HepG2 (cell line): Measurements from ENCODE around the gene NCBP2. TPM values are rescaled to one million over a fixed set of nuclear protein-coding genes. Genes with fewer than 3 reads are reported as not detected.
A peak's percentile ranks its signal among the peaks of the same experiment; 100 is the strongest.

Source experiments
- ASH2L ChIP-seq: fragments of 300-600, 200-600 bp; sonication (generic); IDR thresholded peaks from 2 replicates; pipeline ENCODE4 v1.7.0; 2017; ENCODE audit warnings: low read depth, mild to moderate bottlenecking, moderate library complexity, mixed read lengths, low read length; ENCODE audit not compliant: insufficient read length
- ATF4 ChIP-seq, 2 experiments: fragments of 450-650 bp in 1 of 2; sonication (generic) in 1 of 2; formaldehyde crosslinking; IDR thresholded peaks; 2 replicates each; pipeline versions ENCODE4 v1.5.0 to v1.8.0; 2020 to 2022; ENCODE audit warnings: mild to moderate bottlenecking in 1 of 2, missing genetic modification reagents in 1 of 2
- E2F5 ChIP-seq: sonication (generic); formaldehyde crosslinking; conservative IDR thresholded peaks from 2 replicates; pipeline ENCODE4 v1.4.0; 2020; ENCODE audit warnings: missing genetic modification reagents
- HDAC2 ChIP-seq: sonication (generic); formaldehyde crosslinking; IDR thresholded peaks from 2 replicates; pipeline ENCODE4 v1.4.0; 2020; ENCODE audit warnings: missing genetic modification reagents
- HMGXB4 ChIP-seq, 2 experiments: sonication (generic) in 1 of 2; formaldehyde crosslinking in 1 of 2; IDR thresholded peaks; 2 replicates each; pipeline versions ENCODE4 v1.4.0 to v1.6.1; 2018 to 2020; ENCODE audit warnings: missing genetic modification reagents in 2 of 2, borderline replicate concordance in 1 of 2, low read depth in 1 of 2, mild to moderate bottlenecking in 1 of 2, missing biosample characterization in 1 of 2
- KDM5B ChIP-seq: sonication (generic); formaldehyde crosslinking; IDR thresholded peaks from 2 replicates; pipeline ENCODE4 v1.4.0; 2020; ENCODE audit warnings: missing genetic modification reagents, mild to moderate bottlenecking, borderline replicate concordance
- PHF21A ChIP-seq: sonication (generic); formaldehyde crosslinking; IDR thresholded peaks from 2 replicates; pipeline ENCODE4 v1.5.0; 2020; ENCODE audit warnings: mild to moderate bottlenecking, missing genetic modification reagents
- POGK ChIP-seq: sonication (generic); formaldehyde crosslinking; conservative IDR thresholded peaks from 2 replicates; pipeline ENCODE4 v1.8.0; 2022; ENCODE audit warnings: mild to moderate bottlenecking, moderate library complexity, missing genetic modification reagents
- PRDM15 ChIP-seq: sonication (generic); formaldehyde crosslinking; IDR thresholded peaks from 2 replicates; pipeline ENCODE4 v1.4.0; 2020; ENCODE audit warnings: missing genetic modification reagents
- PTBP1 ChIP-seq: fragments of 200-400 bp; formaldehyde crosslinking; IDR thresholded peaks from 2 replicates; pipeline ENCODE4 v1.6.1; 2018; ENCODE audit warnings: low read length, low read depth; ENCODE audit not compliant: poor library complexity, severe bottlenecking
- RAD51 ChIP-seq: fragments of 450-650 bp; IDR thresholded peaks from 2 replicates; pipeline ENCODE4 v1.6.1; 2016; ENCODE audit warnings: borderline replicate concordance
- SMARCE1 ChIP-seq: fragments of 450-650 bp; IDR thresholded peaks from 2 replicates; pipeline ENCODE4 v1.6.1; 2017; ENCODE audit warnings: borderline replicate concordance
- TFAP4 ChIP-seq: sonication (generic); IDR thresholded peaks from 2 replicates; pipeline ENCODE4 v1.6.1; 2016; ENCODE audit warnings: low read depth, borderline replicate concordance
- TOE1 ChIP-seq: sonication (generic); formaldehyde crosslinking; IDR thresholded peaks from 2 replicates; pipeline ENCODE4 v1.4.0; 2020; ENCODE audit warnings: mild to moderate bottlenecking, missing genetic modification reagents
- ZFP36 ChIP-seq: fragments of 150-350 bp; IDR thresholded peaks from 2 replicates; pipeline ENCODE4 v1.6.1; 2018; ENCODE audit warnings: borderline replicate concordance, low read length, low read depth; ENCODE audit not compliant: partially characterized antibody
- ZNF350 ChIP-seq: sonication (generic); formaldehyde crosslinking; IDR thresholded peaks from 2 replicates; pipeline ENCODE4 v1.4.0; 2020; ENCODE audit warnings: mild to moderate bottlenecking, low read depth, missing genetic modification reagents, borderline replicate concordance
- polyA plus RNA-seq, 8 experiments: library from polyadenylated mRNA; depleted of rRNA in 3 of 8; stranded (reverse) in 7 of 8; unstranded in 1 of 8; fragments of >200 nt; fragmentation: Illumina TruSeq in 4 of 8; extraction: Trizol in 4 of 8; gene quantifications; 2 replicates each; pipeline versions ENCODE4 v1.2.1 to v1.2.3, GENCODE V29; 2011 to 2016; ENCODE audit warnings: low read depth in 4 of 8, missing spikeins in 1 of 8, mixed read lengths in 1 of 8; ENCODE audit not compliant: insufficient read depth in 1 of 8
- total RNA-seq, 5 experiments: library from RNA; depleted of rRNA; stranded (reverse); fragments of >200 nt; fragmentation: Illumina TruSeq; extraction: Trizol; gene quantifications; 2 replicates each; pipeline ENCODE4 v1.2.3, GENCODE V29; 2016; ENCODE audit warnings: low read depth in 1 of 5

NCBP2 gene
- total and polyA plus RNA-seq, 2 of the 13 experiments (the other 11 are each of a cell fraction or from before 2014, with no cell fraction given), result 58.7 to 95.5 TPM

- peak in 1 of 2 experiments; percentile 57; a peak in 2 of 4 replicates for TF ChIP-seq ATF4 (CRISPR knock-in tag; IDR thresholded peaks at IDR 0.05)
- TF ChIP-seq SMARCE1, result no peak
- peak; percentile 55 for TF ChIP-seq PHF21A (CRISPR knock-in tag)
- TF ChIP-seq ZNF350 (CRISPR knock-in tag), result peak; percentile 97
- TF ChIP-seq ZFP36, result no peak
- TF ChIP-seq PRDM15 (CRISPR knock-in tag), result 0 out of 2 replicates have a peak, but pooled peaks have one; percentile 43
- TF ChIP-seq RAD51, result no peak
- 0 out of 2 replicates have a peak, but pooled peaks have one; percentile 52 for TF ChIP-seq E2F5 (CRISPR knock-in tag)
- TF ChIP-seq TFAP4, result peak; percentile 68; the same call in 1 of the 2 replicates
- peak; percentile 90 for TF ChIP-seq ASH2L
- TF ChIP-seq KDM5B (CRISPR knock-in tag), result peak; percentile 95
- TF ChIP-seq HMGXB4 (CRISPR knock-in tag; IDR thresholded peaks at IDR 0.05; ENCODE audit: borderline replicate concordance in 1 of 2, low read depth in 1 of 2), result peak; percentile 99
- peak; percentile 58 for TF ChIP-seq PTBP1
- TF ChIP-seq POGK, result peak; percentile 85; the same call in 1 of the 2 replicates
- TF ChIP-seq HDAC2, result peak; percentile 91
- TF ChIP-seq TOE1 (CRISPR knock-in tag), result peak; percentile 37; the same call in 1 of the 2 replicates
These were observed at the start of gene NCBP2 (continued) for GRCh38 chr3:196942226-196942914.
